PFSK-1 (cell line): ENCODE data around the gene FAM83E.

ENCODE experiments used
- FOXP2 ChIP-seq: optimal IDR thresholded peaks from 2 replicates; pipeline ENCODE3; 2011; ENCODE audit warnings: borderline replicate concordance, control low read depth, inconsistent platforms; ENCODE audit not compliant: insufficient read depth; ENCODE audit errors: extremely low read length, extremely low read depth
- POLR2AphosphoS5 ChIP-seq: IDR thresholded peaks from 2 replicates; pipeline ENCODE4 v1.6.1; 2012; ENCODE audit warnings: low read depth, mild to moderate bottlenecking, control low read depth, low read length, moderate library complexity
- SIN3A ChIP-seq: IDR thresholded peaks from 2 replicates; pipeline ENCODE4 v1.6.1; 2012; ENCODE audit warnings: mild to moderate bottlenecking, low read length, moderate library complexity, borderline replicate concordance; ENCODE audit not compliant: insufficient read depth
- TAF1 ChIP-seq: IDR thresholded peaks from 2 replicates; pipeline ENCODE4 v1.6.1; 2012; ENCODE audit warnings: low read length, control low read depth, borderline replicate concordance; ENCODE audit not compliant: insufficient read depth
- TF ChIP-seq, protein P1 (sequence below), 2 experiments: IDR thresholded peaks; 2 replicates each; pipeline versions ENCODE4 v1.6.1 to v1.8.0; 2011 to 2012; ENCODE audit warnings: low read depth in 2 of 2, low read length in 2 of 2, control low read depth in 1 of 2, inconsistent platforms in 1 of 2, mild to moderate bottlenecking in 1 of 2, moderate library complexity in 1 of 2; ENCODE audit not compliant: insufficient read depth in 1 of 2

GRCh38 chr19:48598996-48599700 is 15.7 kb downstream of the FAM83E start:
- TF ChIP-seq, protein P1, sequence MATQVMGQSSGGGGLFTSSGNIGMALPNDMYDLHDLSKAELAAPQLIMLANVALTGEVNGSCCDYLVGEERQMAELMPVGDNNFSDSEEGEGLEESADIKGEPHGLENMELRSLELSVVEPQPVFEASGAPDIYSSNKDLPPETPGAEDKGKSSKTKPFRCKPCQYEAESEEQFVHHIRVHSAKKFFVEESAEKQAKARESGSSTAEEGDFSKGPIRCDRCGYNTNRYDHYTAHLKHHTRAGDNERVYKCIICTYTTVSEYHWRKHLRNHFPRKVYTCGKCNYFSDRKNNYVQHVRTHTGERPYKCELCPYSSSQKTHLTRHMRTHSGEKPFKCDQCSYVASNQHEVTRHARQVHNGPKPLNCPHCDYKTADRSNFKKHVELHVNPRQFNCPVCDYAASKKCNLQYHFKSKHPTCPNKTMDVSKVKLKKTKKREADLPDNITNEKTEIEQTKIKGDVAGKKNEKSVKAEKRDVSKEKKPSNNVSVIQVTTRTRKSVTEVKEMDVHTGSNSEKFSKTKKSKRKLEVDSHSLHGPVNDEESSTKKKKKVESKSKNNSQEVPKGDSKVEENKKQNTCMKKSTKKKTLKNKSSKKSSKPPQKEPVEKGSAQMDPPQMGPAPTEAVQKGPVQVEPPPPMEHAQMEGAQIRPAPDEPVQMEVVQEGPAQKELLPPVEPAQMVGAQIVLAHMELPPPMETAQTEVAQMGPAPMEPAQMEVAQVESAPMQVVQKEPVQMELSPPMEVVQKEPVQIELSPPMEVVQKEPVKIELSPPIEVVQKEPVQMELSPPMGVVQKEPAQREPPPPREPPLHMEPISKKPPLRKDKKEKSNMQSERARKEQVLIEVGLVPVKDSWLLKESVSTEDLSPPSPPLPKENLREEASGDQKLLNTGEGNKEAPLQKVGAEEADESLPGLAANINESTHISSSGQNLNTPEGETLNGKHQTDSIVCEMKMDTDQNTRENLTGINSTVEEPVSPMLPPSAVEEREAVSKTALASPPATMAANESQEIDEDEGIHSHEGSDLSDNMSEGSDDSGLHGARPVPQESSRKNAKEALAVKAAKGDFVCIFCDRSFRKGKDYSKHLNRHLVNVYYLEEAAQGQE (IDR thresholded peaks at IDR 0.05; ENCODE audit: insufficient read depth in 1 of 2, low read depth in 2 of 2, low read length in 2 of 2) = no peak
- no peak for TF ChIP-seq POLR2AphosphoS5
- no peak for TF ChIP-seq TAF1
- no peak for TF ChIP-seq SIN3A
- TF ChIP-seq FOXP2 = no peak
